GM18951 (cell line): ENCODE data around the gene GCNT1.
"Not testable (repeated sequence)": the region's sequence is repeated elsewhere in the genome, so short reads cannot be mapped to it uniquely, and the experiment has no call there.

Experiments
- POLR2A ChIP-seq: IDR thresholded peaks from 4 replicates; pipeline ENCODE4 v1.6.1; 2011; ENCODE audit warnings: mild to moderate bottlenecking; ENCODE audit not compliant: insufficient read length, insufficient read depth; ENCODE audit errors: extremely low read depth
- in situ Hi-C: fragments of 300-500 bp; cut with MboI; formaldehyde crosslinking; loops from one replicate; pipeline ENCODE4 v1.12.0; 2022; ENCODE audit warnings: low sequenced_read_pairs, mixed read lengths, inconsistent platforms; ENCODE audit not compliant: unreplicated experiment

GCNT1 gene

DNA sequence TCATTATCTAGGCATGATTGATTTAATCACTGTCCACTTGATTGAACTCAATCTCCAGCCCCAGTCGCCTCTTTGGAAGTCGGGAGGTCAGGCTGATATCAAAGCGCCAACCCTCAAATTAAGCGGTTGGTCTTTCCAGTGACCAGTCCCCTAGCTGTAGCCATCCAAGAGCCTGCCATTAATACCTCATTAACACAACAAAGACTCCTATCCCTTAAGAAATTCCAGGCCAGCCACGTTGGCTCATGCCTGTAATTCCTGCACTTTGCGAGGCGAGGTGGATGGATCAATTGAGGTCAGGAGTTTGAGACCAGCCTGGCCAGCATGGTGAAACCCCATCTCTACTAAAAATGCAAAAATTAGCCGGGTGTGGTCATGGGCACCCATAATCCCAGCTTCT is 27.4 kb upstream of the GCNT1 start:
- TF ChIP-seq POLR2A: no peak
- in situ Hi-C loops: no loop called here

GRCh38 chr9:76433406-76433805 is 25.6 kb upstream of the GCNT1 start:
- in situ Hi-C loops: no loop called here
- no peak for TF ChIP-seq POLR2A

DNA sequence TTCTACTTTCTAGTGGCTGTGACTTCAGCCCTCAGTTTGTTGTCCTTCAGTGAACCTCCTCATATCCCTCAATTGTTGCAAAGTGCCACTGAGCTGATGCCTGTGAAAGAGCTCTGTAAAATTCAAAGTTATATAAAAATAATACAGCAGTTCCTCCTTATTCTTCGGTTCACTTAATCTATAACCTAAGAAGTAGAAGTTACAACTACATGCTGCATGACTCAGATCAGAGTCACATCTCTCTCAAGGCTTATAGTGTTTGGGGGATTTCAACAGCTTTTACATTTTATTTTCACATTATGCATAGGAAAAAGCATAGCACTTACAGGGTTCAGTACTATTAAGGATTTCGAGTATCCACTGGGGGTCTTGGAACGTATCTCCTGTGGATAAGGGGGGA is 25.1 kb upstream of the GCNT1 start:
- TF ChIP-seq POLR2A: no peak
- in situ Hi-C loops: no loop called here

DNA sequence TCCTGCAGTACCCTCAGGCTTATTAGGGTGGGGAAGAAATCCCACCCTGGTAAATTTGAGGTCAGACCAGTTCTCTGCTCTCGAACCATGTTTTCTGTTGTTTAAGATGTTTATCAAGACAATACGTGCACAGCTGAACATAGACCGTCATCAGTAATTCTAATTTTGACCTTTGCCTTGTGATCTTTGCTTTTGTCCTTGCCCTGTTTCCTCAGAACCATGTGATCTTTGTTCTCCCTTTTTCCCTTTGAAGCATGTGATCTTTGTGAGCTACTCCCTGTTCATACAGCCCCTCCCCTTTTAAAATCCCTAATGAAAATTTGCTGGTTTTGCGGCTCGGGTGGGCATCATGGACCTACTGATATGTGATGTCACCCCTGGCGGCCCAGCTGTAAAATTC is 24.1 kb upstream of the GCNT1 start:
- in situ Hi-C loops: not testable (repeated sequence)

GRCh38 chr9:76437017-76437699 is 21.8 kb upstream of the GCNT1 start:
- in situ Hi-C loops: not testable (repeated sequence)

GRCh38 chr9:76438841-76439588 is 20.0 kb upstream of the GCNT1 start:
- no peak for TF ChIP-seq POLR2A
- in situ Hi-C loops: no loop called here

DNA sequence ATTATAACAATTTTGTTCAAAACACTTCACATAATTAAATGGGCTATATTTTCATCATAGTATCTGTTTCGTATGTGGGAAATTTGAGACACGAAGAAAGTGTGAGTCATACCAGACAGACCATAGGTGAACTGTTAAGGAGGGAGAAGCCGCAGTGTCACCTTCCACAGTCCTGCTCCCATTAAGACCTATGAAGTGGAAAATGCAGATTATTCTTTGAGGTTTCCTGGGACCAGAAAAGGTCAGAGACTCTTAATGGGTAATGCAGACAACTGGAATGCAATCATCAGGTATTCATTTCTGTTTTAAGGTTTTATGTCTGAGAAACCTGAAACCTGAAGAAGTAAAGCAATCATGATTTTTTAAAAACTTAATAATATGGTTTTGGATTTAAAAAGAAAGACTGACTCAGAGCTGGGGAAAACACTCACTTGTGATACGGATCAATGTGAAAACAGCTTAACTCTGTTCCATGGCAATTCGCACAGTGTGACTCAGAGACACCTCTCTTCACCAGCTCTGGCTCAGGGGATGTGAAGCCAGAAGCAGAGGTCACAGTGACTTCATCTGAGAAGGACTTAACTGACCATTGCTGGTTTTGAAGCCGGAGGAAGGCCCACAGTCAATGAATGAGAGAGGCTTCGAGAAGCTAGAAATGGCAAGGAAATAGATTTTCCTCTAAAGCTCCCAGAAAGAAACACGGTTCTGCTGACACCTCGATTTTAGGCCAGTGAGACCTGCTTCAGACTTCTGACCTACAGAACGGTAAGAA is 17.2 kb upstream of the GCNT1 start:
- in situ Hi-C loops: no loop called here
- TF ChIP-seq POLR2A: no peak

GRCh38 chr9:76443887-76444286 is 15.1 kb upstream of the GCNT1 start:
- no peak for TF ChIP-seq POLR2A
- in situ Hi-C loops: no loop called here

DNA sequence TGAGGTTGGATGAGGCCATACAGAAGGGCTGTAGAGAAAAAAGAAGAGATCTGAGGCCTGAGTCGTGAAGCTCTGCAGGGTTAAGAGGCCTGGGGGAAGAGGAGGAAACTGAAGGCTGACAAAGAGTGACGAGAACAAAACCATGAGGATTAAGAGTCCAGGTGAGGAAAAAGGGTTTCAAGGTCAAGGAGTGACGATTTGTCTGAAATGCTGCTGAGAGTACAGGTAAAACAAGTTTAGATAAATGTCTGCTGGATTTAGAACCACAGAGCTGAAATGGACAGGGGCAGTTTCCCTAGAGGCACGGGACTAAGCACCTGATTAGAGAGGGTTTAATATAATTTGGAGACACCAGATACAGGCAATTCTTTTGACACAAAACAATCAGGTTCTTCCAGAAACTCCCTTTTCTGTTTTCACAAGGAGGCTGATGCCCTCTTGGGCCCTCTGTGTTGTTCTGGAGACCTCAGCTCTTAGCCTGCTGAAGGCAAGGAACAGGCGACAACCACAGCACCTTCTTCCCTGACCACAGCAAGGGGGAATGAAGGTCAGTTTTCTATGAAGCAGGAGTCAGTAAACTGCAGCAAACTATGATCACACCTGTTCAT is 14.6 kb upstream of the GCNT1 start:
- in situ Hi-C loops: no loop called here
- TF ChIP-seq POLR2A: no peak

DNA sequence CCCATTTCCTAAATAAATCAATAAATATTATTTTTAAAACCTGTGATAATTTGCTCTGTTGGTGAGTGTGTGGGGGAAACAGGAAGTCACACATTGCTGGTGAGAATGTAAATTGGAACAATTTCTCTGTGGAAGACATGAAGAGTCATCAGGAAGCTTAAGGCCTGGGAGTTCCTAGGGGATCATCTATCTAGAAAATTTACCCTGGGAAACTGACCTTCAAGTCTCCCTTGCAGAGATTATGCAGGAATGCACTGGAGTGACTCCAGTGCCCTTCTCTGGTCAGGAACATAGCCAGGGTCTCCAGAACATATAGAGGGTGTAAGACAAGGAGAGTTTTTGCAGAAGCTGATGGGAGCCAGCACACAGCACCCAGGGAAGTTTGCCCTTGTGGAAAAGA is 13.0 kb upstream of the GCNT1 start:
- in situ Hi-C loops: no loop called here
- no peak for TF ChIP-seq POLR2A

DNA sequence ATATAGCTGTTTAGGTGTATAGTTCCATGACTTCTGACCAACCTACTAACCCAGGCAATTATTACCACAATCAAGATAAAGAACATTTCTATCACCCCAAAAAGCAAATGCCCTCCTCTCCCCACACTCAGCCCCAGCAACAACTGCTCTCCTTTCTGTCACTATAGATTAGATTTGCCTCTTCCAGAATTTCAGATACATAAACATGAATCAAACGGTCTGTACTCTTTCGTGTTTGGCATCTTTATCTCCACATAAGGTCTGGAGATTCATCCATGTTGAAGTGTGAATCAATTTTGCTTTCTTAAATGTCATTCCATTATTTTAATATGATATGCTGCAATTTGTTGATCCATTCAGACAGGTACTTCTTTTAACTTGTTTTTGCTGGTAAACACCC is 10.5 kb upstream of the GCNT1 start:
- no peak for TF ChIP-seq POLR2A
- in situ Hi-C loops: no loop called here

DNA sequence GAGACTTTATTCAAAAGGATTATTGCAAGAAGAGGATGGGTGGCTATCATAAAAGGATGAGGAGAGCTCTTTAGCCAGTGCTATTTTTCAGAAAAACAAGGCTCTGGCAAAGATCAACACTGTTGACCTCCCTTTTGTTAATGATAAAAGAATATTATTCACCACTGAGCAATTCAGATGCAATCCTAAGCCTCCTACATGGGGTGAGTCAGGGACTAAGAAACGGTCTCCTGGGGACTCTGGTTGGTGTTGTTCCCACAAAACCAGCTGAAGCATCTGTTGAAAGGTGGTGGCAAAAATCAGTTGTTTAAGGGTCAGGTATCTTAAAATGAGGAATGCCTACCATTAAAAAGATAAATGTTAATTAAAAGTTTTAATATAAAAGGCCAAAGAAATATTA is 7.7 kb upstream of the GCNT1 start:
- TF ChIP-seq POLR2A: no peak
- in situ Hi-C loops: no loop called here

DNA sequence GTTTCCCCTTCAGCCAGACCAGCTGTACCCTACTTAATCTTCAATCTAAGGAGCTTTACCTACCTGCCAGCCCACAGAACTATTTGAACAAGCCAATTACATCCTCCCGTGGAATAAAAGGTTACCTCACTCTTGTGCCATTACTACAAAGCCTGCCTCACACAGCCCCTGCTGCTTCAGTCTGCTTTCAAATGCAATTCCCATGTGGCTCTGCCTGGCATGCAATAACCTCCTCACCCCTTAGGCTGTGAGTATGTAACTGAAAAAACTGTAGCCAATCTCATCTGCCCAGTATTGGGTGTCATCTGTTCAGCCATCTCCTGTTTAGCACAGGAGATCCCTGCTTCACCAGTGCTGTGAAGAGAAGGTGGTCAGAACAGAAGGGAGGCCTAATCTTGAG is 6.1 kb upstream of the GCNT1 start:
- no peak for TF ChIP-seq POLR2A
- in situ Hi-C loops: no loop called here

GRCh38 chr9:76453785-76454184 is 5.2 kb upstream of the GCNT1 start:
- no peak for TF ChIP-seq POLR2A
- in situ Hi-C loops: no loop called here

GRCh38 chr9:76454311-76454710 is 4.7 kb upstream of the GCNT1 start:
- in situ Hi-C loops: no loop called here
- no peak for TF ChIP-seq POLR2A
